EL (cell line): ENCODE data around the gene VAC14.

Experiments
- DNase-seq: peaks from one replicate; pipeline ENCODE4 v3.0.0-alpha.2; 2016

VAC14 gene

GRCh38 chr16:70703041-70703834 lies 97.7 kb downstream of the VAC14 start:
- DNase-seq, result peak; percentile 90

DNA sequence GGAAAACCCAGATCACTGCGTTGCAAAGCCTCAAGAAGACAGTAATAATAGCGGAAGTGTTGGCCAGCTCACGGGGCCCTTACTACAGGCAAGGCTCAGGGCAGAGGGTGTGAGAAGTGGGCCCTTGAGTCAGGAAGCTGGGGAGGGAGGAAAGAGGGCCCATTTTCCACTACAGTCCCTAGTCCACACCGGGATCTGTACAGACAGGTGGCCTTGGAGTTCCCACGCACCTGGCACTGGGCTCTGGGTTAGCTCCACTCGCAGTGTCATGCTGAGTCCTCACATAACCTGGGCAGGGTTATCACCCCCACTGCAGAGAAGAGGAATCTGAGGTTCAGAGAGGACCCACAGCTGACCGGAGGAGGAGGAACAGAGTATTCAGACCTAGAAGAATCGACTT lies 98.3 kb downstream of the VAC14 start:
- DNase-seq, result no peak

DNA sequence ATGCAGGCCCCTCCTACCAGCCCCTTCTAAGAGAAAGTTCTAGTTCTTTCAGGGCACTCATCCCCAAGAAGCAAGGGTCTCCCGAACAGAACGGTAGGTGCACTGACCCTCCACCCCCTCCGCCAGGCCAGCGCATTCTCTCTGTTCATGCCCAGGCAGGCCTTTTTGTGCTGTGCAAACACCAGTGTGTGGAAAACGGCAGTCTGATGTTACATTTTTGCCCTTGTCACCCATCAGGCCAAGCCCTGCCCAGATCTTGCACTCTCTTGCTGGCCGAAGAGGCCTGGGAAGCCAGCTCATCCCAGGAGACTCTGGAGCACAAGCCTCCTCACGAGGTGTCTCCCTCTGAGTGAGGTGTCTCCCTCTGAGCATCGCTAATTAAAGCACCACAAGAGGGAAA lies 99.0 kb downstream of the VAC14 start:
- no peak for DNase-seq

- DNase-seq, result no peak
Observed at GRCh38 chr16:70701596-70701995, 99.4 kb downstream of the VAC14 start.

DNA sequence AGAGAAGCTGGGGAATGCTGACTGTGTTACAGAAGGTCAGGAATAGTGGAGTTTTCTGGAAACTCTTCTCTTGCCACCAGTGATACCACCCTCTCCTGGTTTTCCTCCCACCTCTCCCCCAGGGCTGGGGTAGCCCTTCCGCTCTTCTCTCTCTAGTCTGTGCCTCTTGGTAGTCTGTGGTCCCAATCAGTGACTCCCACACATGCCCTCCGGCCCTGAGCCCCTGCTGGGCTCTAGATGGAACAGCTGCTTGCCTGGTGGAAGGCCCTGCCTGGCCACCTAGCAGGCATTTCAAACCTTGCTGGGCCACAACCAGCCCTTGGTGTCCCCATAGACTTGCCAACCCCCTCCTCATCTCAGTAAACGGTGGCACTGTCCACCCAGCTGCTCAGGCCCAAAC lies 99.9 kb downstream of the VAC14 start:
- DNase-seq, result no peak

- no peak for DNase-seq
Observed at GRCh38 chr16:70700101-70701020, 100.6 kb downstream of the VAC14 start.

DNA sequence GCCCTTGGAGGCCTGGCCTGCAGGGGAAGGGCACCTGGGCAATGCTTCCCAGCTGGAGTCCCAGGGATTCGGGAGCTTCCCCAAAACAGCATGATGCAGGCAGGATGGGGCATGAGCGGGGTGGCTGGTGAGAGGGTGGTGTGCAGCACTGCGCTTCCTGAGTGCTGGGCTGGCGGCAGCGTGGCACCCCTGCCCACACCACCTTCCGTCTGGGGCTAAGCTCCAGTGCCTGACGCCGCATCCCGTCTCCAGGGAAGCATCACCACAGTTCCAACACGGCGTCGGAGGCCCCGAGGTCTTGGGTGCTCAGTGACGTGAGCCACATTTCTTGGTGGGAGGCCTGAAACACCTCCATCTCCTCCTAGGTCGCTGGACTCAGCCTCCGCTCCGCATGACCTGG lies 101.3 kb downstream of the VAC14 start:
- no peak for DNase-seq

GRCh38 chr16:70698901-70699300 lies 102.1 kb downstream of the VAC14 start:
- no peak for DNase-seq

DNA sequence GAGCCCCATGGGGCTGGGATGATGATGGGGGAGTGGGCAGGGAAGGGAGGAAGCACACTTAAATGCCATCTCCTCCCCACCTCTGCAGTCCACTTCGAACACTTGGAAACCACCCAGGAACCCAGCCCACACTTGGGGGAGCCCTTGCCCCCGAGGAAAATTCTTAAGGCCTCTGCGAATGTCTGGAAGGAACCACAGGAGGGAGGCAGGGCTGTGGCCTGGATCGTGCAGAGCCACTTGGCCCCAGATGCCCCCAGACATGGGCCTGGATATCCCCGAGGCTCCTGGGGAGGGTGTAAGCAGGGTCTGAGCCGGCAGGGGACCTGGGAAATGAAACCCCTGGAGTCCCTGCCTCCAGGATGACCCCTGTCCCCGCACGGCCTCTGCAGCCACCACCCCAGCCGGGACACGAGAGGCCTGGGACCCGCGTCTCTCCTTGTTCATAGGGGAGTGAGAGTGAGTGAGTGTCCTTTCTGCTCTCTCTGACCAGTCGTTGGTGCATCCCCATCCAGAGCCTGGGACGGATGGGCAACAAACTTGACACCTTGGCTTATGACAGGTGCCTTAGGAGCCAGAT lies 103.3 kb downstream of the VAC14 start:
- DNase-seq, result peak; percentile 89

DNA sequence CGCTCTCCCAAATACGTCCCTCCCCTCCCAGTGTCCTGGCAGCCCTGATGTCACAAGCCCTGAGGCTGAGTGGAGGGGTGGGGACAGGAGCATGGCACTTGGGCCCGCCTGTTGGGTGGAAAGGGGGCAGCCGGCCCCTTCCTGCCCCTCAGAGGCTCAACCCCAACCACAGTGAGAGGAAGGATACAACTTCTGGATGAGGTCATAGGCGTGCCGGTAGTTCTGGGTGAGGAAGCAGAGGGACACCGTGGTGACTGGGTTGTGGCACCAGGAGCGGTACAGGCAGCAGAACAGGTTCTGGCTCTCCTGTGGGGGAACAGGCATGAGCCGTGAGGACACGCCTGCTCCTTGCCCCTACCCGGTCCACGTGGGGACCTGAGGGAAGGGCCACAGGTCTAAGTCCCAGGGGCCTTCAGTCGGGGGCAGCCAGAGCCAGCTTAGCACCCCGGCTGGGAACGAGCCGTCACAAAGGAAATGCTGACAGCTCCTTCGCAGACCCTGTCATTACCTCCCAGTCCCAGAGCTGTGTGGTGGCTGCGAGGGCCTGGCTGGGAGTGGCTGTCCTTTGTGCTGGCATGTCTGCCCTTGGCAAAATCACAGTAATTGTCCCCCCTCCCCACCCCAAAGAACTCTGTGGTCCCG lies 103.9 kb downstream of the VAC14 start:
- peak; percentile 88 for DNase-seq

GRCh38 chr16:70696355-70696754 lies 104.6 kb downstream of the VAC14 start:
- no peak for DNase-seq

DNA sequence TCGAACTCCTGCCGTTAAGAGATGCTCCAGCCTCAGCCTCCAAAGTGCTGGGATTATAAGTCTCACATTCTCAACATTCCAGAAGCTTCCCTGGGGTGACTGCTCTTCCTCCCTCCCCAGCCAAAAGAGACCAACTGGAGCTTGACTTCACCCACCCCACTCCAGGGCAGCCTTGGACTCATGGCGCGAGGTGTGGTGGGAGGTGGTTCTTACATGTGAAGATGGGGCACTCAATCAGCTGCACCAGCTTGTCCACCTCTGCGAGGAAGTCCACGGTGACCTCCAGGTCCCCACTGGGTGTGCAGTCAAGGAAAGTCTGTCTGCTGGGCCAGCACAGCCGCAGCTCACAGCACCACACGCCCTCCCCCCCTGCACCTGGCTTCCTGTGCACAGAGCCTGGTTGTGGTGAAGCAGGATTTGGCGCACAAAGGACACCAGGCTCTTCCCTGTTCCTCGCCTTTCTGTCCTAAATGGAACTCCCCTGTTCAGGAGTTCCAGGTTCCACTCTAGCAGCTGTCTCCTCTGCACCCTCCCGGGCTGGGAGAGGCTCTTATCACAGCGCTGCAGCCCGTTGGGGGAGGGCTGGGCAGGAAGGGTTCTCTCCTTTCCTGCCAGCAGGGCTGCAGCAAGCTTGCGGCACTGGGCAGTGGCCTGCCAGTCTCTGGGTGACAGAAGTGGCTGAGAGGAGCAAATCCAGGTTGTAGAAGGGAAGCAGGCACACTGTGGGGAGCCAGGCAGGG lies 105.5 kb downstream of the VAC14 start:
- DNase-seq, result peak; percentile 67

- no peak for DNase-seq
Observed at GRCh38 chr16:70694868-70695218, 106.1 kb downstream of the VAC14 start.

DNA sequence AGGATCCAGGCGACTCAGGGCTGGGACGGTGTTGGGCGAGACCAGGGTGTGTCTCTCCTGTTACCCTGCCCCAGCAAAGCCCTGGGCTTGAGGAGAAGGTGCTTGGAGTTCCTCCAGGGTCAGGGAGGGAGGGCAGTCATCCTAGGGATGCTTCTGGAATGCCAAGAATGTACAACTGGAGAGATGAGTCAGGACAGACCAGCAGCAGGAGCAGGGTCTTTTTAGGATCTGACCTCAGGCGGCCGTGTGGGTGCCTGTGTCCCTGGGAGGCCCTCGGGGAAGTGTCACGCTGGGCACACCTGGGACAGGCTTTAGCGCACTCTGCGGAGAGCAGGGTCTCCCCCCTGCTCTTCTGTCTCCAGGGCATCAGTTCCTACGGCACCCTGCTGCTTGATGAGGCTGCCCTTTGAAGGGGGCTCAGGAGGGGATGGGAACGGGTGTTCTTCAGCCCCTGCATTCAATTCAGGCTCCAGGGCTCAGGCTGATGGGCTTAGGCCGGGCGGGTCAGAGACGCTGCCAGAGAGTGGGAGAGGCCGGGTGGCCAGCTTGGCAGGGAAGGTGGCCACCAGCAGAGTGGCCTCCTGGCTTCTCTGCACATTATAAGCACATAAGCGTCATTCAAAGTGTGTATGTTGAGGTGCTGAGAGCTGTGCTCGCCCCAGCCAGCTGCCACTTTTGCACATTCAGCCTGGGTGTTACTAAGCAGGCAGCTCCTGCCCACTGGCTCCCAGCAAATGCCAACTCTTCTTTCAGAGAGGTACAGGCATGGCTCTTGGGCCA lies 106.7 kb downstream of the VAC14 start:
- DNase-seq, result peak; percentile 97

DNA sequence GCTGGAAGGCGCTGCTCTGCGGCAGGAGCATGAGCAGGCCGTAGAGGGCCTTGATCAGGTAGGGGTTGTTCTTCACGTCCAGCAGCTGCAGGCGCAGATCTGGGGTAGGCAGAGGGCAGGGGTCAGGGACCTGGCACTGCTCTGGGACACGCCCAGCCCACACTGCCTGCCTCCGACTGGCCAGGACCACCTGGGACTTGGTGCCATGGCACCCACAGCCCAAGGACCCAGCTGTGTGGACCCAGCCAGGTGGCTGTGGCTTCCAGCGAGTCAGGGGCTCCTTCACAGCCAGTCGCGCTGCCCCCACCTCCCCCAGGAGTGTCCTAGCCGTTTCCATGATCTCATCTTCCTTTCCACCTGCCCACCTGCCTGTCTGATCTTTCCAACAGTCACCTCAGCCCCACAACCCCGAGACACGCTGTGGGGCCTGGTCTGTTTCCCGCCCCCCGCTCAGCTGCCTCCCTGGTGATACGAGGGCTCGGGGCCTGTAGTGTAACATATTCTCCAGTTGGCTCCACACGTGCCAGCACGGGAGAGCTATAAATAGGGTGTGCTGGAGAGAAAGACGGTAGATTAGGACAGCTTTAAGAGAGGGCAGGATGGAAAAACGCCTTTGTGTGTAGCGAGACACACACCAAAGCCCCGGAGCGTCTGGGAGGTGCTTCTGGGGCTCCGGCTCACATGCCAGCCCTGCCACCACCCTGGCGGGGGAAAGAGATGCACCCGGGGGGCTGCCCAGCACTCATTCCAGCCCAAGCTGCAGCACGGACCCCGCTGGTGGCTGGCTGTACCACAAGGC lies 107.9 kb downstream of the VAC14 start:
- no peak for DNase-seq

DNA sequence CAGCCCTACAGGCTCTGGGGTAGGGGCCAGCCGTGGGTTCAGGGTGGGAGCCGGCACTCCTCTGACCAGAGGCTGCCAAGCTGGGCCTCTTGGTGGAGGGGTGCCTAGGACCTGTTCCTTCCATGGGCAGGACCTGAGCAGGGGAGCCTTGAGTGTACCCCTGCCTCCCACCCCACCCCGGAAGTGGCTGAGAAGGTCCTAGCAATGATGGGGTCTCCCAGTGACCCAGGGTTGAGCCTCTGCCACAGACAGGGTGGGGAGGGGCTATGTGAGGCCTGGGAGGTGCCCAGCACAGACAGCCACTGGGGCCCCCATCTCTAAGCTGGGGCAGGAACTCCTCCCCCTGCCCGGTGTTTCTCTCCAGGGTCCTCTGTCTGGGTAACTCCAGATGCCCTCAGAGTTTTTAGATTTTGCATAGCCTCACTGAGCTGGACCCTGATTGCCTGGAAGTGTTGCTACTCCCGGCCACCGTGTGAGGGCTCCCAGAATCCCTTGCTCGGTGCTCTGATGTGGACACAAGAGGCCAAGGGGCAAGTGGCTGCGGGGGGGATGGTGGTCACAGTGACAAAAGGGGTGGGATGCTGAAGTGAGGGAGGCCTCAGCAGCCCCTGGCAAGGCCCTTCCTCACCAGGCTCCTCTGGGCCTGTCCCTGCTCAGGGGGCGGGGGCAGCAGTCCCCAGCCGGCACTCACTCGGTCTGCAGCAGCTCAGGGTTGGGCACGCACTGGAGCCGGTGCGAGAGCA lies 108.7 kb downstream of the VAC14 start:
- no peak for DNase-seq

DNA sequence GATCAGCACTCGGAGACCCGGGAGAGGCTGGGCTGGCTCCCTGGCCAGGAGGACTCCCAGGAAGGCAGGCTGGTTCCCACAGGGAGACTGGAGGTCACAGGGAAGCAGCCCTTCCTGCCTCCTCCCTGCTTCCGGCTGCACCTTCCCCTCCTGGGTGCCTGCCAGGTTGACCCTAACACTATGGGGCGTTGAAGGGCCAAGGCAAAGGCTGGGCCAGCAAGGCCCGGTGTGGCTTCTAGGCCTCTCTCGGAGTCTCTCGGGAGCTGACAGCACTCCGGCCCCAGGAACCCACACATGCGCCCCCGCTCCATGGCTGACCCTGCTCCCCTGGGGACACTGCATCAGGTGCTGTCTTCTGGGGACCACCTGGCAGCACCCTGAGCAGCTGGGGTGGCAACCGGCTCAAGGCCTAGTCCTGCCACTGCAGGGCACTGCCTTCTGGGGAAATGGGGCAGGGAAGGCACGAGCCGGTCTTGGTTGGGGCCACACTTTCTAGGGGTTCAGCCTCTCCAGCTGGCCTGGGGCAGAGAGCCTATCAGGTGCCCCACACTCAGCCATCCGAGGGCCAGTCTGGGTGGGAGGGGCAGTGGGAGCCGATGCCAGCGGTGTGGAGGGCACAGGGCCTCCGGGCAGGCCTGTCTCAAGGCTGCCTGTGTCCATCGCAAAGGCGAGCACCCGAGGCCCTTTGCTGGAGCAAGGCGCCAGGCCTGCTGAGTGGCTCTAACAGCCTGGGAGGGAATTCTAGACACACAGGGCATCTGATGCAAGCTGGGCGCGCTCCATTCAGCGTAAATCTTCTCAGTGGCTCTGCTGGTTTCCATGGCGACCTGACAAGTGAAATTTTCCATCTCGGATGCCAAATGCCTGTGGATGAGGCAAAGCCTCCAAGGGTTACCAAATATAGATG lies 109.5 kb downstream of the VAC14 start:
- peak; percentile 94 for DNase-seq

DNA sequence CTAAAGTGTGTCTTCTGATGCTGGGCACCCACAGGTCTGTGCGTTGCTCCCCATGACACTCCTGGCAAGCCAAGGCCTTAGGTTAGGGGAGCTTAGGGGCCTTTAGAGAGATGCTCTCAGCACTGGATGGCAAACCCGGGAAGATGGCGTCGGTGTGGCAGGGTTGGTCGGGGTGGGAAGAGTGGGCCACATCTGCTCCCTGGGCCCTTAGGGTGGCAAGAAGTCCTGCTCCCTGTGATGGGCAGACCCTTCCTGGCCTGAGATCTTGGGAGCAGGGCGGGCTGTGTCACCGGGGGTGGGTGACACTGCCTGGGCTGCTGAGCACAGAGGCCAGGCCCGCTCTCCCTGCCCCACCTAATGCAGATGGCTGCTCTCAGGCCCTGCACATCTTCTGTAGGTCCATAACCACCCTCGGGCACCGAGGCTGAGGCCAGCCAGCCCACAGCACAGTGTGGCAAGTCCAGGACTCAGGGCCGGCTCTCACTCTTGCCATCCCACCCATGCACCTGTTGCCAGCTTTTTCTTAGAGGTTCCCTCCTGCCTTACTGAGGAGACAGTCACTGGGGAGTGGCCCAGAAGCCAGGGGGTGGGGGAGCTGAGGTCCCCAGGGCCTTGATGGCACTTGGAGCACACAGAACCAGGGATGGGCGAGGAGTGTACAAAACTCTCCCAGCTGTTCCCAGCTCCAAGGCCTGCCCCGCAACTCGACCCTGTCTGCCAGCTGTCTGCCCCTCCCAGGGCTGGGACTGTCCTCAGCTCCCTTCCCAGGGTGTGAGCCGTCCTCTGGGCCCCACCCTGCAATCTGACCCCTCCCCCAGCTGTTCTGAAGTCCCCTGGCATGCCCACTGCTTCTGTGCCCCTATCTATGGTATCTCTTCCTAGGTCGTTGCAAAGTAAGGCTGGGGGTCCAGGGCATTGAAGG lies 110.7 kb downstream of the VAC14 start:
- DNase-seq, result no peak
